HG02588 (cell line): ENCODE data around the gene CENATAC.
"Not testable (repeated sequence)": the region's sequence is repeated elsewhere in the genome, so short reads cannot be mapped to it uniquely, and the experiment has no call there.

Source experiments
- ATAC-seq: cut with Tn5 transposase; IDR thresholded peaks from one replicate; pipeline ENCODE4 v1.9.1; 2021; ENCODE audit warnings: mild to moderate bottlenecking, moderate library complexity; ENCODE audit not compliant: unreplicated experiment

CENATAC gene

GRCh38 chr11:118991486-118992038 lies 6.4 kb upstream of the CENATAC start:
- ATAC-seq = not testable (repeated sequence)

- ATAC-seq = no peak
Observed at GRCh38 chr11:118996926-118997626, 862 bp upstream of the CENATAC start.

GRCh38 chr11:118998388-118998717 lies 415 bp downstream of the CENATAC start:
- ATAC-seq = peak; percentile 17

- ATAC-seq = no peak
Observed at GRCh38 chr11:118998822-118999221, 884 bp downstream of the CENATAC start.

- no peak for ATAC-seq
Observed at GRCh38 chr11:119000906-119001305, 3.0 kb downstream of the CENATAC start.

GRCh38 chr11:119006656-119007055 lies 8.7 kb downstream of the CENATAC start:
- no peak for ATAC-seq

- ATAC-seq = no peak
Observed at GRCh38 chr11:119011476-119012053, 13.6 kb downstream of the CENATAC start.

- no peak for ATAC-seq
Observed at GRCh38 chr11:119012629-119013170, 14.8 kb downstream of the CENATAC start.

- ATAC-seq = no peak
Observed at GRCh38 chr11:119014209-119014924, 16.4 kb downstream of the CENATAC start.

GRCh38 chr11:119015054-119015611 lies 17.2 kb downstream of the CENATAC start:
- no peak for ATAC-seq

- ATAC-seq = no peak
Observed at GRCh38 chr11:119016216-119017009, 18.5 kb downstream of the CENATAC start.

- not testable (repeated sequence) for ATAC-seq
Observed at GRCh38 chr11:119017377-119017776, 19.4 kb downstream of the CENATAC start.

GRCh38 chr11:119018074-119018938 lies 20.4 kb downstream of the CENATAC start, which contains the start of the genes RPS25 and TRAPPC4:
RPS25 (minus strand) TSS chr11:119018343; CDS start chr11:119018284, 59 bp downstream.
TRAPPC4 (plus strand) TSS chr11:119018766; CDS start chr11:119018796, 30 bp downstream.
- peak; percentile 77 for ATAC-seq

GRCh38 chr11:119019996-119020395 lies 22.1 kb downstream of the CENATAC start:
- no peak for ATAC-seq

- ATAC-seq = no peak
Observed at GRCh38 chr11:119021631-119022030, 23.7 kb downstream of the CENATAC start.

GRCh38 chr11:119023741-119024140 lies 25.8 kb downstream of the CENATAC start:
- ATAC-seq = no peak

- no peak for ATAC-seq
Observed at GRCh38 chr11:119024430-119025098, 26.6 kb downstream of the CENATAC start.

GRCh38 chr11:119025099-119025473 lies 27.1 kb downstream of the CENATAC start:
- ATAC-seq = no peak

GRCh38 chr11:119025541-119025940 lies 27.6 kb downstream of the CENATAC start:
- no peak for ATAC-seq
